ENCODE data around the gene MED25.

- TF ChIP-seq CTCF (IDR thresholded peaks at IDR 0.05) (no peak), POLR2AphosphoS5 (IDR thresholded peaks at IDR 0.05; ENCODE audit: insufficient read depth in 1 of 2, low read depth in 1 of 2) (no peak), POLR2A (IDR thresholded peaks at IDR 0.05) (no peak)
Observed at GRCh38 chr19:49869009-49869483, 51.0 kb downstream of the MED25 start.

Data from vagina (tissue), 2 donors.